Measurements from ENCODE around the gene SPATA6L.

SPATA6L gene

DNA sequence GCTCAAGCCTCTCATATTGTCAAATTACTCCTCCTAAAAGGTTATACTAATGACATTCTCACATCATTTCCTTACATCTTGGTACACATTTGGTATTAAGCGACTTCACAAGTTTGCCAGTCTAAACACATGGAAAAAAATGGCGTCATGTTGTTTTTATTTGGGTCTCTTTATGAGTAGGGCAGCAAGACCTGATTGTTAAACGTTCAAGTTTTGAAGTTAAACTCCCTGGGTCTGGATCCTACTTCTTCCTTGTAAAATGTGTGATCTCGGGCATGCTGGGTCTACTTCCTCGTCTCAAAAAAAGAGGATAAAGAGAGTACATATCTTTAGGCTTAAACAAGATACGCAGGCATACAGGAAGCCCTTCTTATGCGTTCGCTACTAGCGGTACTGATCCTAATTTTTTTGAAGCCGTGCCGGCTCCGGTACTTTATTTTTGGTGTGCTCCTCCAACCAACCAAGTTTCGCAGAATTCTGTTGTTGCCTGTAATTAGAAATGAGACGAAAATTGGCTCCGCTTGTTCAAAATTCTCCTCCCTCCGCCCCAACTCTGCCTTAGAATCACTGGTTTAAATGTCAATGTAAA is 12.5 kb upstream of the SPATA6L start:
- Histone ChIP-seq H2AK5ac (ENCODE audit: low read depth, low read length) (no peak overlapping the region), H4K91ac (ENCODE audit: low read depth, low read length, poor library complexity) (no peak overlapping the region), H2BK12ac (ENCODE audit: low read length) (no peak overlapping the region), H2BK15ac (ENCODE audit: low read length) (no peak overlapping the region), H3K9ac (ENCODE audit: low read depth, low read length, poor library complexity) (no peak overlapping the region), H3K23ac (ENCODE audit: low read depth, low read length, poor library complexity) (no peak overlapping the region), H3K4ac (ENCODE audit: low read length) (no peak overlapping the region), H3K27me3 (ENCODE audit: control insufficient read depth in 3 of 3, insufficient read depth in 3 of 3, low read depth in 1 of 3, low read length in 3 of 3) (no peaks in the 10 kb centered on the region), H3K36me3 (replicated peaks in 1 of 2; ENCODE audit: control insufficient read depth in 2 of 2, insufficient read depth in 2 of 2, low read length in 2 of 2) (peaks cover 0 to 6% of the 10 kb centered on the region in 2 donors), H3K4me1 (ENCODE audit: control insufficient read depth in 2 of 2, insufficient read depth in 1 of 2, low read depth in 1 of 2, low read length in 2 of 2) (peaks cover 0 to 9% of the 10 kb centered on the region in 2 donors), H3K18ac (ENCODE audit: low read length) (peak overlapping the region; percentile 85), H2BK120ac (ENCODE audit: low read depth, low read length) (no peak overlapping the region), H3K9me3 (replicated peaks in 1 of 2; ENCODE audit: control insufficient read depth in 2 of 2, insufficient read depth in 1 of 2, low read depth in 1 of 2, low read length in 2 of 2) (no peaks in the 10 kb centered on the region), H3K79me1 (ENCODE audit: low read depth, low read length) (no peaks in the 10 kb centered on the region), H3K4me3 (ENCODE audit: low read length in 2 of 2) (peak overlapping the region; percentile 78 to 79), H2AFZ (ENCODE audit: low read length) (peak overlapping the region; percentile 84), H2BK5ac (ENCODE audit: low read length) (no peak overlapping the region), H3K27ac (replicated peaks; ENCODE audit: low read length) (peak overlapping the region; percentile 92), H4K8ac (ENCODE audit: low read depth, low read length) (no peak overlapping the region), H3K14ac (ENCODE audit: low read length) (no peak overlapping the region), H3K4me2 (ENCODE audit: insufficient read depth, low read length, poor library complexity, severe bottlenecking) (peak overlapping the region; percentile 45)
- no CpG with 5 or more reads among the region's 16 CpGs for WGBS, 2 donors (ENCODE audit: extremely low coverage in 2 of 2, insufficient read length in 2 of 2, insufficient replicate concordance in 1 of 2)
- peak; percentile 12 for DNase-seq (ENCODE audit: low spot score)

DNA sequence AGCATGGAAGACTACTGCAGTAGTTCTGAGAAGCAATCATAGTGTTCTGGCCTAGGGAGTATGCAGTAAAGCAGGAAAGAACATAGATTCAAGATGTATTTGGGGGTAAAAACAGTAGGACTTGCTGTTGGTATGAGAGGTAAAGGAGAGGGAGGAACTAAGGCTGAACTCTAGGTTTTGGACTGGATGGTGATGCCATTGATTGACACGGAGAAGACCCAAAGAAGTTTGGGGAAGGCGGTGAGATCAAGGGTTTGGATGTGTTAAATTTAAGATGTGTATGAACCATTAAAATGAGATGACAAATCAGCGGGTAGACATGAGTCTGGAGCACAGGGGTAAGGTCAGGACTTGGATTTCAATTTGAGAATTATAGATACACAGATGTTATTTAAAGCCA is 11.1 kb upstream of the SPATA6L start:
- Histone ChIP-seq H2AK5ac (ENCODE audit: low read depth, low read length) (no peak overlapping the region), H2BK120ac (ENCODE audit: low read depth, low read length) (no peak overlapping the region), H2BK5ac (ENCODE audit: low read length) (no peak overlapping the region), H4K8ac (ENCODE audit: low read depth, low read length) (no peak overlapping the region), H4K91ac (ENCODE audit: low read depth, low read length, poor library complexity) (no peak overlapping the region), H3K4ac (ENCODE audit: low read length) (no peak overlapping the region), H2BK15ac (ENCODE audit: low read length) (no peak overlapping the region), H2AFZ (ENCODE audit: low read length) (peak overlapping the region; percentile 33), H3K14ac (ENCODE audit: low read length) (no peak overlapping the region), H3K27me3 (ENCODE audit: control insufficient read depth in 3 of 3, insufficient read depth in 3 of 3, low read depth in 1 of 3, low read length in 3 of 3) (no peaks in the 10 kb centered on the region), H3K9me3 (replicated peaks in 1 of 2; ENCODE audit: control insufficient read depth in 2 of 2, insufficient read depth in 1 of 2, low read depth in 1 of 2, low read length in 2 of 2) (no peaks in the 10 kb centered on the region), H3K36me3 (replicated peaks in 1 of 2; ENCODE audit: control insufficient read depth in 2 of 2, insufficient read depth in 2 of 2, low read length in 2 of 2) (no peaks in the 10 kb centered on the region), H3K27ac (replicated peaks; ENCODE audit: low read length) (no peak overlapping the region), H3K4me3 (ENCODE audit: low read length in 2 of 2) (no peak overlapping the region), H3K79me1 (ENCODE audit: low read depth, low read length) (no peaks in the 10 kb centered on the region), H2BK12ac (ENCODE audit: low read length) (no peak overlapping the region), H3K9ac (ENCODE audit: low read depth, low read length, poor library complexity) (no peak overlapping the region), H3K4me1 (ENCODE audit: control insufficient read depth in 2 of 2, insufficient read depth in 1 of 2, low read depth in 1 of 2, low read length in 2 of 2) (peaks cover 0 to 9% of the 10 kb centered on the region in 2 donors), H3K4me2 (ENCODE audit: insufficient read depth, low read length, poor library complexity, severe bottlenecking) (no peak overlapping the region), H3K18ac (ENCODE audit: low read length) (no peak overlapping the region), H3K23ac (ENCODE audit: low read depth, low read length, poor library complexity) (no peak overlapping the region)
- DNase-seq (ENCODE audit: low spot score): no peak
- no CpG with 5 or more reads among the region's 3 CpGs for WGBS, 2 donors (ENCODE audit: extremely low coverage in 2 of 2, insufficient read length in 2 of 2, insufficient replicate concordance in 1 of 2)

DNA sequence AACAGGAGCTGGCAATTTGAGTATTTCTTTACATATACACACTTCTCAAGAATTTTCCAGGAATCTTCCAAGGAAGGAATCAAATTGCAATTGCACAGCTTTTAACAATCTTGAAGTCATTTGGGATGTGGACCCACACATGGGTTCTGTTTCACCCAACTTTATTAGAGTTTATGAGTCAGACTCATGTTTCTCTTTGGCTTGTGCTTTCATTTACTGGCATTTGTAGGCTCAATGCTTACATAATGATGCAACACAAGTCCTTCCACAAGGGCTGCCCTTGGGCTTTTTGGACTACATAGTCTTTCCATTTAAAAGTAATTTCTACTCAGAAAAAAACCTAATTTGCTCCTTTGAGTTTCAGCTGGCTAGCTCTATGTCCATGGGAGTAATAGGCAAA is 8.5 kb upstream of the SPATA6L start:
- H4K8ac ChIP-seq (ENCODE audit: low read depth, low read length): no peak overlapping the region
- H3K27me3 ChIP-seq (ENCODE audit: control insufficient read depth in 3 of 3, insufficient read depth in 3 of 3, low read depth in 1 of 3, low read length in 3 of 3): no peaks in the 10 kb centered on the region
- no peak overlapping the region for H3K27ac ChIP-seq (replicated peaks; ENCODE audit: low read length)
- no peak overlapping the region for H2BK5ac ChIP-seq (ENCODE audit: low read length)
- H2AK5ac ChIP-seq (ENCODE audit: low read depth, low read length): no peak overlapping the region
- no peak overlapping the region for H3K18ac ChIP-seq (ENCODE audit: low read length)
- H3K36me3 ChIP-seq (replicated peaks in 1 of 2; ENCODE audit: control insufficient read depth in 2 of 2, insufficient read depth in 2 of 2, low read length in 2 of 2): no peaks in the 10 kb centered on the region
- H2AFZ ChIP-seq (ENCODE audit: low read length): no peak overlapping the region
- no peak for DNase-seq (ENCODE audit: low spot score)
- H3K9ac ChIP-seq (ENCODE audit: low read depth, low read length, poor library complexity): no peak overlapping the region
- H3K14ac ChIP-seq (ENCODE audit: low read length): no peak overlapping the region
- H4K91ac ChIP-seq (ENCODE audit: low read depth, low read length, poor library complexity): no peak overlapping the region
- H3K23ac ChIP-seq (ENCODE audit: low read depth, low read length, poor library complexity): no peak overlapping the region
- H2BK15ac ChIP-seq (ENCODE audit: low read length): no peak overlapping the region
- H2BK120ac ChIP-seq (ENCODE audit: low read depth, low read length): no peak overlapping the region
- H3K4me1 ChIP-seq (ENCODE audit: control insufficient read depth in 2 of 2, insufficient read depth in 1 of 2, low read depth in 1 of 2, low read length in 2 of 2): peaks cover 0 to 7% of the 10 kb centered on the region in 2 donors
- H3K9me3 ChIP-seq (replicated peaks in 1 of 2; ENCODE audit: control insufficient read depth in 2 of 2, insufficient read depth in 1 of 2, low read depth in 1 of 2, low read length in 2 of 2): no peaks in the 10 kb centered on the region
- H3K4me2 ChIP-seq (ENCODE audit: insufficient read depth, low read length, poor library complexity, severe bottlenecking): no peak overlapping the region
- no peak overlapping the region for H3K4me3 ChIP-seq (ENCODE audit: low read length in 2 of 2)
- H3K79me1 ChIP-seq (ENCODE audit: low read depth, low read length): no peaks in the 10 kb centered on the region
- H2BK12ac ChIP-seq (ENCODE audit: low read length): no peak overlapping the region
- H3K4ac ChIP-seq (ENCODE audit: low read length): no peak overlapping the region

DNA sequence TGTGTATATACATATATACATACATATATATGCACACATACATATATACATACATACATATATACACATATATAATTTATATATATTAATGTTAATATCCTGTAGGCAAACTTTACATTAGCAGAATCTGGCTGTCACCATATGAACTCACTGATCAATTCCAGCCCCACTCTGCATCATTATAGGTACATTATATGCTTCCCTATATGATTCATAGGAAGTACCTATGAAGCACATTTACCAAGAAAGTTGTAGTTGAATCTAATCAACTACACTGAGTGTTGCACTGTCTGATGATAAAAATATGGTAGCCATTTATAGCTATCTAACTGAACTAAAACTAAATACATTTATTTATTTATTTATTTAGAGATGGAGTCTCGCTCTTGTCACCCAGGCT is 5.5 kb upstream of the SPATA6L start:
- no peak overlapping the region for H3K4ac ChIP-seq (ENCODE audit: low read length)
- no peaks in the 10 kb centered on the region for H3K9me3 ChIP-seq (replicated peaks in 1 of 2; ENCODE audit: control insufficient read depth in 2 of 2, insufficient read depth in 1 of 2, low read depth in 1 of 2, low read length in 2 of 2)
- H3K4me2 ChIP-seq (ENCODE audit: insufficient read depth, low read length, poor library complexity, severe bottlenecking): no peak overlapping the region
- H2AK5ac ChIP-seq (ENCODE audit: low read depth, low read length): no peak overlapping the region
- no peak overlapping the region for H2BK120ac ChIP-seq (ENCODE audit: low read depth, low read length)
- no peak overlapping the region for H2BK12ac ChIP-seq (ENCODE audit: low read length)
- no peak overlapping the region for H2BK15ac ChIP-seq (ENCODE audit: low read length)
- H3K27me3 ChIP-seq (ENCODE audit: control insufficient read depth in 3 of 3, insufficient read depth in 3 of 3, low read depth in 1 of 3, low read length in 3 of 3): peaks cover 0 to 2% (median 0%) of the 10 kb centered on the region in 3 experiments
- H4K91ac ChIP-seq (ENCODE audit: low read depth, low read length, poor library complexity): no peak overlapping the region
- H3K79me1 ChIP-seq (ENCODE audit: low read depth, low read length): no peaks in the 10 kb centered on the region
- no peak overlapping the region for H3K4me3 ChIP-seq (ENCODE audit: low read length in 2 of 2)
- H4K8ac ChIP-seq (ENCODE audit: low read depth, low read length): no peak overlapping the region
- no peaks in the 10 kb centered on the region for H3K4me1 ChIP-seq (ENCODE audit: control insufficient read depth in 2 of 2, insufficient read depth in 1 of 2, low read depth in 1 of 2, low read length in 2 of 2)
- H2AFZ ChIP-seq (ENCODE audit: low read length): no peak overlapping the region
- no peak overlapping the region for H3K18ac ChIP-seq (ENCODE audit: low read length)
- H3K23ac ChIP-seq (ENCODE audit: low read depth, low read length, poor library complexity): no peak overlapping the region
- WGBS, 2 donors (ENCODE audit: extremely low coverage in 2 of 2, insufficient read length in 2 of 2, insufficient replicate concordance in 1 of 2): no CpG with 5 or more reads among the region's 1 CpG
- no peaks in the 10 kb centered on the region for H3K36me3 ChIP-seq (replicated peaks in 1 of 2; ENCODE audit: control insufficient read depth in 2 of 2, insufficient read depth in 2 of 2, low read length in 2 of 2)
- no peak overlapping the region for H3K14ac ChIP-seq (ENCODE audit: low read length)
- H3K9ac ChIP-seq (ENCODE audit: low read depth, low read length, poor library complexity): no peak overlapping the region
- no peak overlapping the region for H3K27ac ChIP-seq (replicated peaks; ENCODE audit: low read length)
- no peak for DNase-seq (ENCODE audit: low spot score)
- H2BK5ac ChIP-seq (ENCODE audit: low read length): no peak overlapping the region
